Dedifferentiated amniotic fluid mesenchymal stem cell (primary cell): ENCODE data around the gene SSR1.
A peak's percentile ranks its signal among the peaks of the same experiment; 100 is the strongest.
"Not testable (repeated sequence)": the region's sequence is repeated elsewhere in the genome, so short reads cannot be mapped to it uniquely, and the experiment has no call there.

Source experiments
- DNase-seq: peaks from one replicate; pipeline ENCODE4 v3.0.0-alpha.2; 2016; ENCODE audit errors: extremely low spot score

The SSR1 gene

GRCh38 chr6:7276199-7276524 is 36.8 kb downstream of the SSR1 start:
- DNase-seq: no peak

GRCh38 chr6:7274525-7274924 is 38.5 kb downstream of the SSR1 start:
- not testable (repeated sequence) for DNase-seq

GRCh38 chr6:7273709-7274108 is 39.3 kb downstream of the SSR1 start:
- DNase-seq: no peak

DNA sequence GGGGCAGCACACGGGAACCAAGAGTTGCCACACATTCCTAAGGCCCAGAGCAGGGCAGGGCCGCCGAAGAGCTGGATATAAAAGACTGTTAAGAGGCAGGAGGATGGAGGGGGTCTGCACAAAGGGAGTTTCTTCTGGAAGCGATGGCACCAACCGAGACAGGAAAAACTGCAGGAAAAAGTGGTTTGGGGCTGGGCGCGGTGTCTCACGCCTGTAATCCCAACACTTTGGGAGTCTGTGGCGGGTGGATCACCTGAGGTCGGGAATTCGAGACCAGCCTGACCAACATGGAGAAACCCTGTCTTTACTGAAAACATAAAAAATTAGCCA is 41.8 kb downstream of the SSR1 start:
- no peak for DNase-seq

DNA sequence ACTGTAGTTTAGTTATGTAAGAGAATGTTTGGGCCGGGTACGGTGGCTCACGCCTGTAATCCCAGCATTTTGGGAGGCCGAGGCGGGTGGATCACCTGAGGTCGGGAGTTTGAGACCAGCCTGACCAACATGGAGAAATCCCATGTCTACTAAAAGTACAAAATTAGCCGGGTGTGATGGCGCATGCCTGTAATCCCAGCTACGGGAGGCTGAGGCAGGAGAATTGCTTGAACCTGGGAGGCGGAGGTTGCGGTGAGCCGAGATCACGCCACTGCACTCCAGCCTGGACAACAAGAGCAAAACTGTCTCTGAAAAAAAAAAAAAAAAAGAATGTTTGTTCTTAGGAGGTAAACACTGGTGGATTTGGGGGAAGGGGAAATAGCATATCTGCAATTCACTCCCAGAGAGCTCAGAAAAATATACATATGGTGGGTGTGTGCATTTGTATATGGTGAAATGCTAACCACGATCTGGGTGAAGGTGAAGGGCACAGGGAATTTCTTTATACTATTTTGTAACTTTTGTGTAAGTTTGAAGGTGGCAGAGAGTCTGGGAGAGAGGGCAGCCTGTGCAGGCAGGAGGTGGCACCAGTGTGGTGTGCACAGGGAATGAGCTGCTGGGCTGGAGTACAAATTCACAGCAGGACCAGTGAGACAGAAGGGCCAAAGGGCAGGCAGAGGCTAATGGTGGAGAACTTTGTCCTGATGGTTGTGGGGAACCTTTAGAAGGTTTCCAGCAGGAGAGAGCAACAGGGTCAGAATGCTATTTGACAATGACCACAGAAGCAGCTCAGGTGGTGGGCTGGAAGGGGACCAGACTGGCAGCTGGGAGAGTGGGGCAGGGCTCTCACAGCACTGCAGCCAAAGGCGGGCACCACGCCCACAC is 42.4 kb downstream of the SSR1 start:
- DNase-seq: no peak

DNA sequence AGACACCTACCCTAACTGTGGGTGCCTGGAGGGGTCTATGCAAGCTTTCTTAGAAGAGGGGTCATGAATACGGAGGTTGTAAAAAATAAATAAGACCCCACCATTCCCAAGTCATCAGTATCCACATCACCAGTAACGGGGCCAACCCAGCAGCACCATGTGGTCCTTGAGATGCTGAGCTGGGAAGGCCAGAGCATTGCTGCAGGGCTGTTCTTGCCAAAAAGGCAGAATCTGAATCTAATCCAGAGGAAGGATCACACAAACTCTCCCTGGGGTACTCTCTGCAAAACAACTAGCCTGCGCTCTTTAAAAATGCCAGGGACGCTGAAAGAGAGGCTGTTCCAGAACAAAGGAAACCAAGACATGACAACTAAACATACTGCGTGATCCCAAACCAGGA is 43.2 kb downstream of the SSR1 start:
- no peak for DNase-seq

DNA sequence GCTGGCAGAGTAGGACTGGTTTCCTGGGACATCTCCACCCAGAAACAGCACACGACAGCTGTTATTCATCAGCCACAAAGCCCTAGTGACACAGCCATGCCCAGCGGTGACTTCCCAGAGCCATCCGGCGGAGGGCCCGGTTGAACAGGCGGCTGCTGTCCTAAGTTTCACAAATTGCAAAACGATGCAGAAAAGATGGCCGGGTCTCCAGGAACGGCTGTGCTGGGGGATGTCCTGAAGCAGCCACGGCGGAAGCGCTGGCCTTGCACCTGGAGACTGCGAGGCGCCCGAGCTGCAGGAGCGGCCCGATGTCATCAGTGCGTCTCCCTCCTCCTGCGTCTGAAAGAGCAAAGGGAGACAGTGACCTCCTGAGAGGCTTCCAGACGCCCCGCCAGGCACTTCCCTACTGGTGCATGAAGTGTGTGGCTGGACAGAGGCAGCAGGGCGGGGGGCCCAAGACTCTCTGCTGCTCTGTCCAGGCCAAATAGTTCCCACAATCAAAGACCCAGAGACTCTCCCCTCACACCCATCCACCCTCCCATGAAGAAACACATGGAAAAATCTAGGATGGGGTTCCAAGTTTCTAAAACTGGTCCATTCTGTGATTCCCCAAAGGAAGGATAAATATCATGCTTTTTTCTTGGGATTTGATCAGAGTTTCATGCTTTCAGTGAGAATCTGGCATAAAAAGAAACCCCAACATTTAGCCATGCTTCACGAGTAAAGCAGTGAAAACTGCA is 44.0 kb downstream of the SSR1 start:
- no peak for DNase-seq

DNA sequence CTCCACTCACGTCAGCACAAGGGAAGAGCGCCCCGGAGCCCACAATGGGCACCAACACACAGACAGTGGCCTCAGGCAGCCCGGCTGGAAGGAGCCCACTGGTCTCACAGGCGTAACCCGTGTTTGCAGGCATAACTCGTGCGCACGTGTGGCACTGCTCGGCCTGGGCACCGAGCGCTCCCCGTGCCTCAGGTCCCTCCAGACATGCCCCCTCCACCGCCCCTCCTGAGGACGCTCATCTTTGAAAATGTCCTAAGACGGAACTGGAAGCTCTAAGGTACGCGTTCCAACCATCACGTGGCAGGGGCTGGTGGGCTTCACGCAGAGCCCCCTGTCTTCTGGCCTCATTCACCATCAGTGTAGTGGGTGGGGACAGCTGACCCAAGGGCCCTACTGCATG is 44.6 kb downstream of the SSR1 start:
- no peak for DNase-seq

DNA sequence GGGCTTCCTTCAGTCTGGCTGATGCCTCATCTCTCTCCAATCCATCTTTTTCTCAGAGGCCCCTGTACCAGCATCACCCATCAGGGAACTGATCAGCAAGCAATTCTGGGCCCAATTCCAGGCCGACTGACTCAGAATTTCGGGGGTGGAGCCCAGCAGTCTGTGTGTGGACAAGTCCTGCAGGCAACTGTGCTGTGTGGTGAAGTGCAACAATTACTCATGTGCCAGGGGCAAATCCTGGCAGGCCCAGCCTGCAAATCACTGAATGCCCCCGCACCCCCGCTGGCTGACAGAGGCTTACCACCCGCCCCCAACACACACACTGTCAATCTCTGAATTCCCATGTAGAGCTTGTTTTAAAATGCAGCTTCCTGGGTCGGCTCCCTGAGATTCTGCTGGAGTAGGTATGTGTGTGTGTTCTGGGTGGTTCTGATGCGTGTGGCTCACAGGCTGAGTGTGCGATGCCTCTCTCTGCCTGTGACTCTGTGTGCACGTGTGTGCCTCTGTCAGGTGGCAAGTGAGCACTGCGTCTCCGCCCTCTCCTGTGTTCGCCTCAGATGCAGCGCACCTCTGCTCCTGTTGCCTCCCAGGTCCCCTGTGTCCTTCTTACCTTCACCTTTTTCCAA is 45.4 kb downstream of the SSR1 start:
- peak; percentile 87 for DNase-seq

DNA sequence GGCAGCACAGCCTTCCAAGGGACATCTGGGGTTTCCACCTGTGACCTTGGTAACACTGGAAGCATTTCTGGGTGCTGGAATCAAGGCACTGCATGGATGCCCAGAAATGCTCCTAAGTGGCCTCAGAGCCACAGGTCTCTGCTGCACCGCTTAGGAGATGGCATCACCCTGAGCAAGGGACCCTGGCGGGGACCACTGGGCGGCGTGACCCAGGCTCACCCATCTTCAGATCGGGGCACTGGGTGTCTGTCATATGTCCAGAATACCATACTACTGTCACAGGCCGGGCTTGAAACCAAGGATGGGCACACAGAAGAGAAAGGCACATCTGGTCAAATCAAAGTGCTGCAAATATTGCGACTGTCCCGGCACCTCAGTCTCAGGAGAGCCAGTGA is 45.9 kb downstream of the SSR1 start:
- DNase-seq: no peak

- DNase-seq: not testable (repeated sequence)
These were observed 47.6 kb downstream of the SSR1 start for GRCh38 chr6:7265385-7265726.

DNA sequence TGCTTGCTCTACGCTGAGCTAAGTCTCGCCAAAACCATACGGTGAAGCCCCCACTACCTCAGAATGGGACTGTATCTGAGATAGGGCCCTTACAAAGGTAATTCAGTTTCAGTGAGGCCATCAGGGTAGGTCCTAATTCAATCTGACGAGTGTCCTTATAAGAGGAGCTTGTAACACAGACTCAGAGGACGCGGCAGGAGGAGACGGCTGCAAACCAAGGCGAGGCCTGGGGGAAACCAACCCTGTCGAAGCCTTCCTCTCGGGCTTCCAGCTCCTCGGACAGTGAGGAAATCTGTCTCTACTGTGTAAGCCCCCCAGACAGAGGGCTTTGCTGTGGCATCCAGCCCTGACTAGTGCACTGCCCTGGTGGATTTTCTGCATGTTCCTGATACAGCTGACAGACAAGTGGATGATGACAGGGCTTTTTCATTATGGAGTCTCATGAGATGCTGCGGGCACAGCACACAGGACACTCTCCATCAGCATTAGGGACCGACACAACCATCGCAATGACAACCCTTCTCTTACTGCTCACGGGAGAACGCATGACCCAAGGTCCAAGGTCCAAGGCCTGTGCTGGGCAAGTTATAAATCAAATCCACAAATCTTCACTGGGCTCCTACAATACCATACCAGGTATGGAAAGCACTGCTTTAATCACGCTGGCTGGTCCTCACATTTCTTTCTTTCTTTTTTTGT is 48.2 kb downstream of the SSR1 start:
- no peak for DNase-seq

DNA sequence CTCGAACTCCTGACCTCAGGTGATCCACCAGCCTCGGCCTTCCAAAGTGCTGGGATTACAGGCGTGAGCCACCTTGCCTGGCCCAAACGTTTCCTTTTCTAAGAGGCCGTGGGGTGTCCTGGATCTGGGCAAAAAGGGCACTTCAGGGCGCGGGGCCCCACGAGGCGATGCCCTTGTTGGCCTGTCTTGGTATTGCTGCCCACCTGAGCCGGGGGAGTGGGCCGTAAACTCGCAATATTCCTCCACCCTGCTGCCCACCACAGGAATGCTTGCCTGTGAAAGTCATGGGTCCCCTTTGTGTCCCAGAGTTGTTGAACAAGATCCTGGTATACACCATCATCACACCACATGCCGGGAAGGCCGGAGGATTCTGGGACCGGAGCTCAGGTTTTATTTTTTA is 49.0 kb downstream of the SSR1 start:
- no peak for DNase-seq

GRCh38 chr6:7263519-7263805 is 49.5 kb downstream of the SSR1 start:
- DNase-seq: not testable (repeated sequence)

- DNase-seq: no peak
These were observed 50.1 kb downstream of the SSR1 start for GRCh38 chr6:7262746-7263518.

DNA sequence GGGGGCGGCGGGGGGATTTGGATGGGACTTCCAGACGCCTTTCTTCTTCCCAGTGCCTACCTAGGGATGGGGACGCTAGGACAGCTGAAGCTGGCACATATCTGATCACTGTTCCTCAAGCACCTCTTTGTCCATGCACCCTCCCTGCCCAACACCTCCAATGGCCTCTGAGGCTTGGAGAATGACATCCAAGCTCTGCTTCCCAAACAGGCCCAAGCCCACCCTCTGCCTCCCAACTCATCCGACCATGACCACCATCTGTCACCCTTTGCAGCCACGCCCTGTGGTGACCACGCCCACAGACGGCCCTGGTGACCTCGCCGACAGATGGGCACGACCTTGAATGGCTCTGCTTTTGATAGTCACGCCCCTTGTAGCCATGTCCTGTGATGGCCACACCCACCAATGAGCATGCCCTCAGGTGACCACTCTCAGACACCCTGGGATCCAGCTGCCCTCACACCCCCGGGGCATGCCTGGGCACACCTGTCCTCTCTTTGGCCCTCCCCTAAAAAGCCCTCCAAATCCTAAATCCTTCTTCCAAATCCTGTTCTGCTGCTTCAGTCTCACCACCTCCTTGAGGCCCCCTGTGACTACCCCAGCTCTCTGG is 51.0 kb downstream of the SSR1 start:
- DNase-seq: no peak

GRCh38 chr6:7261032-7261841 is 51.8 kb downstream of the SSR1 start:
- peak; percentile 64 for DNase-seq

DNA sequence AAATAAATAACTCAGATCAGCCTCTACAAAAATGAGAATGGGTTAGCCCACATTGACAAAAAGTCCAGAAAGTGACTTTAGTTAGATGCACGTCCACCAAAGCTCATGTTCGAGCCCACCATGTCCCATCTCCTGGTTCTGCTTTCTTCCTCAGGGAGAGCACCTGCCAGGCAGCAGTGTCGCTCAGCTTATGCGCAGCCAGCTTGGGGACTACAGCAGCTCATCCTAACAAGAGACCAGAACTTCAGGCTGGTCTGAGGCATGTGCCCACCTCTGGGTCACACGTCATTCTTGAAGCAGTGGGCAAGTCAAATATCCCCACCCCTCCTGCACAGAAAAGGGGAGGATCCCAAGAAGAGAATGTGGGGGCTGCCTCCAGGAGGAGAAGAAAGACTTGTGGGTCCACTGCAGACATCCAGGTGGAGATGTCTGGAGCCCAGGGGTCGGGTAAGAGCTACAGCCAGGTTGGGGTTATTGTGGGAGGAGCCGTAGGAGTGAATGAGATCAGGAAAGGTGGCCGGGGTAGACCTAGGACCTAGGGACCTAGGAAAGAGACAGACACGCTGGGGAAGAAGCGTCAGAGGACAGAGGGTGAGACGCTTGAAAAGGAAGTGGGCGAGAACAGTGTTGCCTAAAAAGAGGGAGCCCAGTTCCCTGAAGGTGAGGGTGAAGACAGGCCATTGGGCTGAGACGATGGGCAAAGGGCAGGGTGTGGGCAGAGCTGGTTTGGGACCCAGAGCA is 52.5 kb downstream of the SSR1 start:
- no peak for DNase-seq

- no peak for DNase-seq
These were observed 54.7 kb downstream of the SSR1 start for GRCh38 chr6:7258231-7258763.
